Esophagus muscularis mucosa (tissue), 4 donors: Measurements from ENCODE around the gene WBP2. TPM values are rescaled to one million over a fixed set of nuclear protein-coding genes. Genes with fewer than 3 reads are reported as not detected.
"Not testable (repeated sequence)": the region's sequence is repeated elsewhere in the genome, so short reads cannot be mapped to it uniquely, and the experiment has no call there.

ENCODE experiments used
- DNase-seq: peaks from one replicate; pipeline ENCODE4 v3.0.0-alpha.2; 2017; ENCODE audit errors: extremely low spot score
- H3K27ac ChIP-seq, 4 donors: fragments of 200-600 bp; sonication (generic); replicated peaks in 1 of 4; 1 replicate in 3 of 4; 2 replicates in 1 of 4; pipeline ENCODE4 v1.5.1; 2016 to 2019; ENCODE audit warnings: mild to moderate bottlenecking in 1 of 4
- H3K27me3 ChIP-seq, 4 donors: fragments of 200-600 bp; sonication (generic); one replicate each; pipeline versions ENCODE4 v1.5.1 to v1.6.0; 2016 to 2019
- H3K36me3 ChIP-seq, 4 donors: fragments of 200-600 bp; sonication (generic); one replicate each; pipeline ENCODE4 v1.5.1; 2016 to 2019
- H3K4me1 ChIP-seq, 4 donors: fragments of 200-600 bp; sonication (generic); one replicate each; pipeline ENCODE4 v1.5.1; 2016 to 2019
- H3K4me3 ChIP-seq, 4 donors: fragments of 200-600 bp; sonication (generic); 1 replicate in 2 of 4; 2 replicates in 2 of 4; pipeline ENCODE4 v1.5.1; 2016 to 2019; ENCODE audit warnings: mild to moderate bottlenecking in 4 of 4, moderate library complexity in 1 of 4
- H3K9me3 ChIP-seq, 4 donors: fragments of 200-600 bp; sonication (generic); 1 replicate in 3 of 4; 2 replicates in 1 of 4; pipeline ENCODE4 v1.5.1; 2016 to 2019
- EP300 ChIP-seq: sonication (generic); formaldehyde crosslinking; IDR thresholded peaks from one replicate; pipeline ENCODE4 v1.6.1; 2017; ENCODE audit warnings: antibody characterized with exemption
- POLR2A ChIP-seq: fragments of 450-650 bp; IDR thresholded peaks from one replicate; pipeline ENCODE4 v1.6.1; 2017; ENCODE audit warnings: antibody characterized with exemption, moderate library complexity, mild to moderate bottlenecking, low read depth
- POLR2AphosphoS5 ChIP-seq, 2 donors: sonication (generic); formaldehyde crosslinking; IDR thresholded peaks; one replicate each; pipeline ENCODE4 v1.6.1; 2017; ENCODE audit warnings: antibody characterized with exemption in 2 of 2
- WGBS: methylation state at CpG from one replicate; pipeline ENCODE4 v1.1.5; 2018; 5-methylcytosine and 5-hydroxymethylcytosine counted together
- intact Hi-C: fragments of 100-400 bp; cut with DNase I; formaldehyde crosslinking; loops from one replicate; pipeline ENCODE4 v1.15.1; 2023
- total RNA-seq, 4 donors: library from RNA; depleted of rRNA; stranded (reverse); fragments of >200 nt; gene quantifications; one replicate each; pipeline versions ENCODE4 v1.1.0 to v1.2.1, GENCODE V29; 2016
- TF ChIP-seq, protein P1 (sequence below), 3 experiments: fragments of 200-600 bp in 2 of 3; fragments of 450-650 bp in 1 of 3; sonication (generic) in 2 of 3; IDR thresholded peaks; one replicate each; pipeline ENCODE4 v1.5.1; 2017 to 2019; ENCODE audit warnings: antibody characterized with exemption in 3 of 3, mild to moderate bottlenecking in 2 of 3, moderate library complexity in 1 of 3

The WBP2 gene
- total RNA-seq, 4 donors from 2014 or later = 48.2 to 95.8 (median 85.2) TPM

DNA sequence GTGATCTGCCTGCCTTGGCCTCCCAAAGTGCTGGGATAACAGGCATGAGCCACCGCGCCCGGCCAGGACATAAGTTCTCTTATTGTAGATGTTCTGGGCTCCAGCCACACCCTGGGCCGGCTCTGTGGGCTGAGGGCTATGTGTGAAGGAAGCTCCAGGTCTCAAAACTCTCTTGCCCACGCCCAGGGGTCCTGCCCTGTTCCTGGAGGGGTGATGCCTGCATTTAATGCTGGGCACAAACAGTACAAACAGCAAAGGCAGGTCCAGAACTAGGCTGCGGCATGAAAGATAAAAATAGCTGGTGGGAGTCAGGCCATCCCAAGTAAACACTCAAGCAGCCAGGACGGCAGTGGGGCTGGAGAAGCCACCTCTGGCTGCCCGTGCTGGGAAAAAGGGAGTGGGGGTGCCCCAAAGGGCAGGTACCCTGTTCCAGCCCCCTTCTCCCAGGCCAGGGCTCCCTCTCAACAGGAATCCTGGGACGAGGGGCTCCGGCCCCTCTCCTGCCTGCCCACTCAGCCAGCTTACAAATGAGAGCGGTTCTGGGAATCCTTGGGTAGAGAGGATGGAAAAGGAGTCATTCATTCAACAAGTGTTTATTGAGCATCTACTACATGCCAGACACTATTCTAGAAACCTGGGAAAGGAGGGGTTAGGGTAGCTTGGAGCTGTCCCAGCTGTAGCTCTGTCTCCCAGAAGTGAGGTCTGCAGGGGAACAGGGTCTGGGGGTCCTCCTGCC, 18.6 kb upstream of the WBP2 start:
- H3K36me3 ChIP-seq = peaks cover 10 to 28% (median 23%) of the 10 kb centered on the region in 4 donors
- 45% methylated on average over 6 of the region's 11 CpGs for WGBS
- intact Hi-C loops = no loop called here
- peak overlapping the region in 1 of 4 donors; percentile 1 for H3K4me3 ChIP-seq
- H3K27me3 ChIP-seq = no peaks in the 10 kb centered on the region
- peak in 1 of 2 donors; percentile 53 for TF ChIP-seq POLR2AphosphoS5 (IDR thresholded peaks at IDR 0.05)
- TF ChIP-seq POLR2A = no peak
- TF ChIP-seq, protein P1, sequence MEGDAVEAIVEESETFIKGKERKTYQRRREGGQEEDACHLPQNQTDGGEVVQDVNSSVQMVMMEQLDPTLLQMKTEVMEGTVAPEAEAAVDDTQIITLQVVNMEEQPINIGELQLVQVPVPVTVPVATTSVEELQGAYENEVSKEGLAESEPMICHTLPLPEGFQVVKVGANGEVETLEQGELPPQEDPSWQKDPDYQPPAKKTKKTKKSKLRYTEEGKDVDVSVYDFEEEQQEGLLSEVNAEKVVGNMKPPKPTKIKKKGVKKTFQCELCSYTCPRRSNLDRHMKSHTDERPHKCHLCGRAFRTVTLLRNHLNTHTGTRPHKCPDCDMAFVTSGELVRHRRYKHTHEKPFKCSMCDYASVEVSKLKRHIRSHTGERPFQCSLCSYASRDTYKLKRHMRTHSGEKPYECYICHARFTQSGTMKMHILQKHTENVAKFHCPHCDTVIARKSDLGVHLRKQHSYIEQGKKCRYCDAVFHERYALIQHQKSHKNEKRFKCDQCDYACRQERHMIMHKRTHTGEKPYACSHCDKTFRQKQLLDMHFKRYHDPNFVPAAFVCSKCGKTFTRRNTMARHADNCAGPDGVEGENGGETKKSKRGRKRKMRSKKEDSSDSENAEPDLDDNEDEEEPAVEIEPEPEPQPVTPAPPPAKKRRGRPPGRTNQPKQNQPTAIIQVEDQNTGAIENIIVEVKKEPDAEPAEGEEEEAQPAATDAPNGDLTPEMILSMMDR (IDR thresholded peaks at IDR 0.05) = no peak
- no peak for TF ChIP-seq EP300
- peak overlapping the region; percentile 97 to 99 (median 98) for H3K27ac ChIP-seq
- DNase-seq = no peak
- peaks cover 79 to 89% (median 85%) of the 10 kb centered on the region in 4 donors for H3K4me1 ChIP-seq
- no peaks in the 10 kb centered on the region for H3K9me3 ChIP-seq

DNA sequence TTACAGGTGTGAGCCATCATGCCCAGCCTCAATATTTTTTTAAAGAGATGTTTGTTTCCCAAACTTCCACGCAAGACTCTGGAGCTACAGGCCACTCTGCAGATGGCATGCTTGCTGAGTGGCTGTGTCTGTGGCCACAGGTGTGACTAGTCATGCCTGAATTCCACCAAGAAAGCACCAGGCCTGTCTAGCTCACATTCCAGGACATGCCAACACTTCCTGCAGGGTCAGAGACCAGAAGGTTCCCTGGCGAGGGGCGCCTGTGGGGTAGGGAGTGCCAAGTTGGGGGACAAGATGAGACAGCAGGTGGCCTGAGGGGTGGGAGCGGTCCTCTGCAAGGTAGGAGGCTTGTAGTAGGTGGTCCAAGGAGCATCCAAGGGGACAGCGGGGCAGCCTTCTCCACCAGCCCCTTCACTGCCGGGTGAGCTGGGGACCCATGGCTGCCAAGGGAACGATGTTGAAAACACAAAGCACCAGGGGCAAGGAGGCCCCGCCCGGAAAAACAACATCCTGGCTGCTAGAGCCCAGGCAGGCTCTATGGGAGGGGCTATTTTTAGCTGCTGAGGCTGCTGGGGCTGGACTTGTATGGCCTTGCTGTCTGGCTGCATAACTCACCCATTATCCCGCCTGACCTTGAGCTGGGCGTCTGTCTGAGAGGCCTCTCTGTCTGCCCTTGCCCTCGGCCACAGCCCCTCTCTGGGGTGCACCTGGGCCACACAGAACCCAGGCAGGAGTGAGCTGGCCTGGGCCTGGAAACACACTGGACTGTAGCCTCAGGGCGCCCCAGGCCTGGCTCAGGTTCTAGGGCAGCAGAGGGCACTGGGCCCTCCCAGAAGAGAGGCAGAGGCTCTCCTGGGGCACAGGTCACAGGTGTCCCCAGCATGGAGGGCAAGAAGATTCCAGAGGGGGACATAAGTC, 17.6 kb upstream of the WBP2 start:
- H3K4me1 ChIP-seq = peaks cover 82 to 95% (median 92%) of the 10 kb centered on the region in 4 donors
- DNase-seq = peak; percentile 96
- intact Hi-C loops = no loop called here

DNA sequence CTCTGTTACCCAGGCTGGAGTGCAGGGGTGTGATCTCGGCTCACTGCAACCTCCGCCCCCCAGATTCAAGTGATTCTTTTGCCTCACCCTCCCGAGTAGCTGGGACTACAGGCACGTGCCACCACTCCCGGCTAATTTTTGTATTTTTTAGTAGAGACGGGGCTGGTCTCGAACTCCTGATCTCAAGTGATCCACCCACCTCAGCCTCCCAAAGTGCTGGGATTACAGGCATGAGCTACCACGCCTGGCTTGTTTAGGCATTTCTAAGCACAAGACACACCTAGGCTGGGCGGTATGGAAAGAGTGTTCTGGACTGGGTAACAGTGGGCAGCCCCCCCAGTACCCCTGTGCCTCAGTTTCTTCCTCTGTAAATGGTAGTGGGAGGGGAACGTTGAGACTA, 15.1 kb upstream of the WBP2 start:
- DNase-seq, H3K9me3 ChIP-seq, intact Hi-C loops, H3K27me3 ChIP-seq: not testable (repeated sequence)
- Histone ChIP-seq H3K4me3 (peak overlapping the region; percentile 42 to 56 (median 44)), H3K4me1 (peaks cover 68 to 78% (median 77%) of the 10 kb centered on the region in 4 donors), H3K36me3 (peaks cover 10 to 18% (median 17%) of the 10 kb centered on the region in 4 donors), H3K27ac (peak overlapping the region; percentile 97 to 99 (median 98))
- 56% methylated on average over 4 of the region's 10 CpGs for WGBS

More for the DNA sequence above, 17.6 kb upstream of the WBP2 start:
- peak overlapping the region; percentile 1 to 28 (median 16) for H3K4me3 ChIP-seq
- WGBS = 23% methylated on average over 11 of the region's 13 CpGs
- TF ChIP-seq POLR2AphosphoS5 (IDR thresholded peaks at IDR 0.05) (peak; percentile 86 to 90), POLR2A (no peak)
- TF ChIP-seq, protein P1 (IDR thresholded peaks at IDR 0.05) = no peak
- H3K27me3 ChIP-seq = no peaks in the 10 kb centered on the region
- peak overlapping the region; percentile 97 to 99 (median 98) for H3K27ac ChIP-seq
- peaks cover 10 to 28% (median 23%) of the 10 kb centered on the region in 4 donors for H3K36me3 ChIP-seq
- no peaks in the 10 kb centered on the region for H3K9me3 ChIP-seq

DNA sequence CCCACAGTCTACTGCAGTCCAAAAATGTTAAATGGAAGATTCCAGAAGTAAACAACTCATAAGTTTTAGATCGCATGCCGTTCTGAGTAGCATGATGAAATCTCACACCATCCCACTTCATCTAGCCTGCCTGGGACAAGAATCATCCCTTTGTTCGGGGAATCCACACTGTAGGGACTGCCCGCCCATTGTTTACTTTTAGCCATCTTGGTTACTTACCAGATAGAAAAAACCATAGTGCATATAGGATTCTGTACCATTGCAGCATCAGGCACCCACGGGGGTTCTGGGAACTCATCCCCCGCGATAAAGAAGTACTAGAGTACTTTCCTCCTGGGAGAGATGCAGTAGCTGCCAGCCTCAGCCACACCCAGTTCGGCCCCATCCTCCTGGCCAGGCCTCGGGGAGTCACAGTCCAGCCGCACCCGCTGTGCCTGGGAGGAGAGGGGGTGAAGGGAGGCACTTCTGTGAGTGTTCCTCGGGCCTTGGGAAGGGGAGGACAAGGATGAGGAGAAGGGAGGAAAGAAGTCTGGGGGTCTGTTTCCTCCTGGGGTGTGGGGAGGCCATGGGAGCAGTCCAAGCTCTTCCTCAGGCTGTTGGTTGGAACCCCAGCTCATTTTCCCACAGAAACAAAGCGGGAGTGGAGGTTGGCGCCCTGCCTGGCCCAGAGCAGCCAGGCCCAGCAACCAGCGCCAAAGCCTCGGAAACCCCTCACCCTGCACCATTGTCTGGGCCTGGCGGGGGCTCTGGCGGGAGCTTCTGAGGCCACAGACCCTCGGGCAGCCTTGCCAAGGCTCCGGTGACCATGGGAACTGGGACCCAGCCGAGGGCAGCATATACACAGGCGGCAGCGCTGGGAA, 14.4 kb upstream of the WBP2 start:
- Histone ChIP-seq H3K27me3 (no peaks in the 10 kb centered on the region), H3K9me3 (no peaks in the 10 kb centered on the region), H3K4me3 (peak overlapping the region; percentile 42 to 56 (median 44)), H3K27ac (peak overlapping the region; percentile 97 to 99 (median 98)), H3K36me3 (peaks cover 6 to 11% (median 10%) of the 10 kb centered on the region in 4 donors), H3K4me1 (peaks cover 68 to 78% (median 77%) of the 10 kb centered on the region in 4 donors)
- DNase-seq = no peak
- intact Hi-C loops = no loop called here
- TF ChIP-seq EP300 (no peak), POLR2AphosphoS5 (IDR thresholded peaks at IDR 0.05) (peak; percentile 52 to 74)
- WGBS = 25% methylated on average over 9 of the region's 23 CpGs

DNA sequence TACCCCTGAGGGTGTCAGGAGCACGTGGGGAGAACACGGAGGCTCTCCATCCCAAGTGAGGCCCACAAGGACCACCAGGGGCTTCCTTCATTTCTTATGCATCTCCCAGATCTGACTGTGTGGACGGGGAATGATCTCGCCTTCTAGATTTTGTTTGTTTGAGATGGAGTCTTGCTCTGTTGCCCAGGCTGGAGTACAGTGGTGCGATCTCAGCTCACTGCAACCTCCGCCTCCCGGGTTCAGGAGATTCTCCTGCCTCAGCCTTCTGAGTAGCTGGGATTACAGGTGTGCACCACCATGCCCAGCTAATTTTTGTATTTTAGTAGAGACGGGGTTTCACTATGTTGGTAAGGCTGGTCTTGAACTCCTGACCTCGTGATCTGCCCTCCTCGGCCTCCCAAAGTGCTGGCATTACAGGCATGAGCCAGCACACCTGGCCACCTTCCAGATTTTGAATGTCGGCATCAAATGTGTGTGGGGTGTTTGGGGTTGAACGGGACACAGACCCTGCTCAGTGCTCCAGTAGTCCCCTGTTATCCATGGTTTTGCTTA, 13.7 kb upstream of the WBP2 start:
- intact Hi-C loops, H3K36me3 ChIP-seq, H3K9me3 ChIP-seq, H3K27me3 ChIP-seq, DNase-seq: not testable (repeated sequence)
- H3K4me3 ChIP-seq = peak overlapping the region in 1 of 4 donors; percentile 43
- peak overlapping the region; percentile 97 to 99 (median 98) for H3K27ac ChIP-seq
- WGBS = 77% methylated on average over 12 of the region's 12 CpGs
- peaks cover 67 to 78% (median 77%) of the 10 kb centered on the region in 4 donors for H3K4me1 ChIP-seq

DNA sequence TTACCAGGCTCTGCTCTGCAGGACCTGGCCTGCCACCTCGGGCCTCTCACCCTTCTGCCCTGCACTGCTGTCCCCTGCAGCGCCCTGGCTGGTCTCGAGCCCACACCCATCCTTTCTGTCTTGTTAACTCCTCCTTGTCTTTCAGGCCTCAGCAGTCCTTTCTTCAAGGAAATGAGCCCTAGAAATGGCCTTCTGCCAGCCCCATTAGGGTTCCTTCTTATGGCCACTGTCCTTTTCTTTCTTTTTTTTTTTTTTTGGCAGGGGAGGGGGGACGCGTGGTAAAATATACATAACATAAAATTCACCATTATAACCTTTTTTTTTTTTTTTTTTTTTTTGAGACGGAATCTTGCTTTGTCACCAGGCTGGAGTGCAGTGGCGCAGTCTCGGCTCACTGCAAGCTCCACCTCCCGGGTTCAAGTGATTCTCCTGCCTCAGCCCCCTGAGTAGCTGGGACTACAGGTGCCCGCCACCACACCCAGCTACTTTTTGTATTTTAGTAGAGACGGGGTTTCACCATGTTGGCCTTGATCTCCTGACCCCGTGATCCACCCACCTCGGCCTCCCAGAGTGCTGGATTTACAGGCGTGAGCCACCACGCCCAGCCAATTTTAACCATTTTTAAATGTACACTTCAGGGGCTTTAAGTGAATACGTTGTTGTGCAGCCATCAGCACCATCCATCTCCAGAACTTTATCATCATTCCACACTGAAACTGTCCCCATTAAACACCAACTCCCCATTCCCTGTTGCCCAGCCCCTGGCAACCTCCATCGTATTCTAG, 10.5 kb upstream of the WBP2 start:
- intact Hi-C loops, DNase-seq: not testable (repeated sequence)
- WGBS = 79% methylated on average over 17 of the region's 17 CpGs

DNA sequence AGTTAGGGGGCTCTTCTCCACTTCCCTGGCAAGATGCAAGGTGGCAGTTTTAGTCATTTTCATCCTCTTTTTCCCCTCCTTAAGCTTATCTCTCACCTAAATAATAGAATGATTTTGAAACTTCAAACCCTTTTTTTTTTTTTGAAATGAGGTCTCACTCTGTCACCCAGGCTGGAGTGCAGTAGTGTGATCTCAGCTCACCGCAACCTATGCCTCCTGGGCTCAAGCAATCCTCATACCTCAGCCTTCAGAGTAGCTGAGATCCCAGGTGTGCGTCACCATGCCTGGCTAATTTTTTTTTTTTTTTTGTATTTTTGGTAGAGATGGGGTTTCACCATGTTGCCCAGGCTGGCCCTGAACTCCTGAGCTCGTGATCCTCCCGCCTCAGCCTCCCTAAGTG, 9.8 kb upstream of the WBP2 start:
- Histone ChIP-seq H3K27ac (peak overlapping the region; percentile 75 to 83 (median 81)), H3K4me1 (peaks cover 40 to 67% (median 65%) of the 10 kb centered on the region in 4 donors)
- DNase-seq, H3K4me3 ChIP-seq, H3K36me3 ChIP-seq, H3K27me3 ChIP-seq, intact Hi-C loops, H3K9me3 ChIP-seq: not testable (repeated sequence)
- WGBS = 75% methylated on average over 4 of the region's 4 CpGs

More for the DNA sequence above, 10.5 kb upstream of the WBP2 start:
- H3K27me3 ChIP-seq, H3K9me3 ChIP-seq, H3K36me3 ChIP-seq, H3K4me3 ChIP-seq: not testable (repeated sequence)
- Histone ChIP-seq H3K4me1 (peaks cover 43 to 74% (median 72%) of the 10 kb centered on the region in 4 donors), H3K27ac (peak overlapping the region; percentile 75 to 83 (median 81))
